Dedifferentiated amniotic fluid mesenchymal stem cell (primary cell): ENCODE data around the gene SDK1.

ENCODE experiments used
- DNase-seq: peaks from one replicate; pipeline ENCODE4 v3.0.0-alpha.2; 2016; ENCODE audit errors: extremely low spot score

Gene SDK1

DNA sequence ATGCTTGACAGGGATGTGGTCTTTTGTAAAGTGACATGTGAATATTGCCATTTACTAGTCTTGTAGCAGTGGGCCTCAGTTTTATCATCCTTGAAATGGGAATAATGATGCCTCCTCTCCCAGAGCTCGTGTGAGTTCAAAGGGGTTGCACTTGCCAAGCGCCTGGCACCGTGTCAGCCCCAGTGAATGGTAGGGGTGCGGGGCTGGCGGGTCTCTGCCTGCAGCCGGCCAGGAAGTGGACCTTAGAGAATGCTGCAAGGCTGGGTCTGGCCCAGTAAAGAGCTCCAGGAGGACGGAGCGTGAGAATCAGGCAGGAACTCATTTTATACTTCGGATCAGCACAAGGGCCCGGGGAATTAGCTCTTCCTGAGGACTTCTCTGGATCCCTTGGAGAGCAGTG lies 856.6 kb downstream of the SDK1 start:
- no peak for DNase-seq

DNA sequence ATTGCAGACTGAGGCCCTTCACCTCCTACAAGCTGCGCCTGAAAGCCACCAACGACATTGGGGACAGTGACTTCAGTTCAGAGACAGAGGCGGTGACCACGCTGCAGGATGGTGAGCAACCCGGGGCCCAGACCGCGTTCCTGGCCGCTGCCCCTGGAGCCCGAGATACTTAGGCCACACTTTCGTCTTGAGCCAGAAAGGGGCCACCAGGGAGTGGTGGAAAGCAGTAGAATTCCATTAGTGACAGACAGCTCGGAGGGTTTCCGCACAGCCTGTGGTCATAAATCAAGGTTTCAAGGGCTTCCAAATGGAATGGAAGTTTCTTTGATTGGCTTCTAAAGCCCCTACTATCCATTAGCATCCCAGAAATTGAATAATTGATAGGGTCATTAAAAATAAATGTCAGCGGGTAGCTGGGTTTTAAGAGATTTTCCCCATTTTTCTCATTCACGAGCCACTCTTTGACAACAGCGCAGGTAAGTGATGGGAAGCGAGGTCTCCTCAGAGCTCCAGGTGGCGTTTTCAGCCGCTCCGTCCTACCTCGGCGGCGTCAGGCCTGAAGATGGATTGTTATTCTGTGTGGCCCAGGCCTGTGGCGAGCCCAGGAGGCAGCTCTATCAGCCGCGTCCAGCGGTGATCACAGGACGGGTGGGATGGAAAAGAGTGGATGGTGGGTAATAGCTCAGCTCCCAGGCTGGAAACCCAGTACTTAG lies 857.5 kb downstream of the SDK1 start:
- no peak for DNase-seq

DNA sequence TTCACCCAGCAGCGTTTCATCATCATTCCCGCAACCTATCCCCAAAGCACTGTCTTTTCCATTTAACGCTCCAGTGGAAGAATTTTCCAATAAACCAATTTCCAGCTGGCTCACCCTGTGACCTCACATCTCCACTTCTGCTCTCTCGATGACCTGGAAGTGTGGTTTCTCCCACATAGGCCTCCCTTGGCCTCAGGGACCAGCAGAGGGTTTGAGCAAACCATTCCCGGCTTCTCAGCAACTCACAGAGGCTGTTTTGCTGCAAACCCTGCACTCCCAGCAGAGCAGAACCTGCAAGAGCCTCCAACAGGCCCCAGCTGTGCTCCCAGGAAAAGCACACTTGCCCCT lies 858.1 kb downstream of the SDK1 start:
- DNase-seq: no peak

DNA sequence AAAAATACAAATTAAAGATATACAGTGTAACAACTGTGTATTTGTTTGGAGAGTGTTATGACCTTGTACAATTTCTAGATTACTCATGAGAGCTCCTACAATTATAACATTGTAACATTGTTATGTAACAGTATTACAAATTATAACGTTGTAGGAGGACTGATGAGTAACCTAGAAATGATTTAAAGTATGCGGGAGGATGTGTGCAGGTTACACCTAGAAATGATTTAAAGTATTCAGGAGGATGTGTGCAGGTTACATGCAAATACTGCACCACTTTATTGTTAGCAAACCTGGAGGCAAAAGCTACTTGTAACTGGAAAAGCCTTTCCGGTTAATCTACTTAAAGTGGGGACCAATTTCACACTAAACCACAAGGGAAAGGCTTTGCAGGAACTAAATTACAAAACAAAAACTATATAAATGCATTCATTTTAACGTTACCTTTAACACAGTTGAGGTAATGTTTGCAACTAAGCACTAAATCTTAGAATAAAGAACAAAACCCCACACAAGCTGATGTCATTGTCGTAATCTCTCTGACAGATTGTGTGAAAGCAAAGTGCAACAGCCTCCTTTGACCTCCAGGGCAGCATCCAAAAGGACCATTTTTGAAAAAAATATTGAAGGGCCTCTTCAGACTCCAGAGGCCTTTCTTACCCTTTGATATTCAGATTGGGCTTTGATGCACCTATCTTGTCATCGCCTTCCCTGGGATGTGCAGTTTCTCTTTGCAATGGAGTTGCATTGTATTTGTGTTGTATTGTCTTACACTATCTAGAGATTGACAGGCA lies 858.9 kb downstream of the SDK1 start:
- DNase-seq: no peak

DNA sequence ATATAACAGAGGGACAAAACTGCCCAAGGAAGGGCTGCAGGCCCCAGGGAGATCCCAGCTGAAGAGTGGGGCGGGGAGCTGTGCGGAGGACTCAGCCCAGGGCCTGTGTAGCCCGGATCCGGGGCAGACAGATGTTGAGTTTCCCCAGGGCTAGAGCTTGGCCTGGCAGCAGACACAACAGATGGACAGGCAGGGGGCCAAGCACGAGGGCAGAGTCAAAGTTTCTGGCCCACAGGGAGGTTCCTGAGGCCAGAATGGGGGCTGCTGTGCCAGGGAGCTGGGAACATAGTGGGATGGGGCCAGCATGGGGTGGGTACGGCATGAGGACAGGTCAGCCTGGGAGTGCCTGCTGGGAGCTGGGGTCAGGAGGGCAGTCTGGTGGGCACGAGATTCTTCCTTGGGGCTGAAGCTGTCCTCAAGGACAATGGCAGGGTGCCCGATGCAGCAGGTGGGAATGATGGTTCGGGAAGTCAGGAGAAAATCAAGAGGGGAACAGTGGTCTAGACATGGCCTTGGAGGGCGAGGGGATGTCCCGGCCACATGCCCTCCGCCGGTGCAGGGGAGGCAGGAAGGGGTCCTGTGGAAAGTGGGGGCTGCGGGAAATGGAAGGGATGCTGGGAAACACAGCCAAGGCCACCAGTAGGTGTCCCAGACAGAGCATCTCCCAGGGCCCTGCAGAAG lies 862.0 kb downstream of the SDK1 start:
- DNase-seq: no peak

DNA sequence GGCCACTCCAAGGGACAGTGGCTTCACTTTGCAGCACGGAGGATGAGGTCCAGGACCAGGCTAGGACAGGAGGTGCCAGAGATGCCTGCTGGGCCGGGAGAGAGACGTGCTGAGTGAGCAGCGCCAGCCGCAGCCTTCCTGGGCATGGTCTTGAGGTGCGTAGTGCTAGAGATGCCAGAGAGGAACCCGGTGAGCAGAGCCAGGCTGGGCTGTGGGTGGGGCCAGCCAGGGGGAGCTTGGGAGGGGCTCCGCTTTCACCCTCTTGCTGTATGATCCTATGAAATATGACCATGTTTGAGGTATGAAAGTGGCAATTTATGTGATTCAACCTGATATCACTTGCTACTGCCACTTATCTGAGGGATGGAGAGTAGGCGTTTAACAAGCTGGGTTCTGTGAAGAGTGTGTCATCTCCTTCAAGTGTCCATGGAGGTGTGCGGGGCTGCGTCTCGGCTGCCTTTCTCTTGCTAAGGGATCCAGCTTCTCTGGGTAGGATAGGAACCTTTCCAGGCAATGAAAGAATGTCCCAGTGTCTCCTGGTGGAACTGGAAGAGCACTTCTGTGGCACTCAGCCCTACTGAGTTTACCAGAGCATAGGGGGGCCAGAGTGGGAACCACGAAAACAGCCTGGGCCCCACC lies 862.6 kb downstream of the SDK1 start:
- DNase-seq: no peak

DNA sequence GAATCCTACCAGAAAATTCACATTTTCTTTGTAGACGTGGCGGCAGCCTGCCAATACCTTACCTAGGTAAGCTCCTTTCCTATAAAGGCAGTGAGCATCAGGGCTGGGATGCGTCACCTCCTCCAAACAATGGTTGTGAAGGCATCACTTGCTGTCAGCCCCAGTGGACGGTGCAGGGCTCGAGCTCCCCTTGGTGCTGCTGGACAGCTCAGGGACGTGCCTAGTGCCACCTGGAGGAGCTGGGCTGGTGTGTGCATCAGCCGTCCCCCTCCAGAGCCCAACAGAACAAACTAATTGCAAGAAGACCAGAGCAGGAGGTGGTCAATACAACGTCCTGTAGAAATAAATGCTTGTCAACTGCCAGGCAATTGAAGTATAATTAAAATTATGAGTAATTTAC lies 863.5 kb downstream of the SDK1 start:
- no peak for DNase-seq

DNA sequence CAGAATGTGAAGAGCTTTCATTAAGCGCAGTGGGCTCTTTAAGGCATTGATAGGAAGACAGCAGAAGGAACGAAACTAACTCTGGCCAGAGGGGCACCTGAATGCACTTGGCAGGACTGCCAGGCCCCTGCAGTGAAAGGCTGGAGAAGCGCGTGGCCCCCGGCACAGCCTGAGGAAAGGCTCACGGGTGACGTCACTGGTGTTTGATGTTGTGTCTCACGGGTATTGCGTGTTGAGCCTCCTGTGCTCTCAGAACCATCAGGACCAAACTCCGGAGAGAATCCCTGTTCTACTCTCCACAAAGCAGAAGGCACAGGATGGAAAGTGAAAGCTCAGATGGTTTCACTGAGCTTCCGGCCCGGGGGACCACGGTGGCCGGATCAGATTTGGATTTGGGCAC lies 865.3 kb downstream of the SDK1 start:
- no peak for DNase-seq

DNA sequence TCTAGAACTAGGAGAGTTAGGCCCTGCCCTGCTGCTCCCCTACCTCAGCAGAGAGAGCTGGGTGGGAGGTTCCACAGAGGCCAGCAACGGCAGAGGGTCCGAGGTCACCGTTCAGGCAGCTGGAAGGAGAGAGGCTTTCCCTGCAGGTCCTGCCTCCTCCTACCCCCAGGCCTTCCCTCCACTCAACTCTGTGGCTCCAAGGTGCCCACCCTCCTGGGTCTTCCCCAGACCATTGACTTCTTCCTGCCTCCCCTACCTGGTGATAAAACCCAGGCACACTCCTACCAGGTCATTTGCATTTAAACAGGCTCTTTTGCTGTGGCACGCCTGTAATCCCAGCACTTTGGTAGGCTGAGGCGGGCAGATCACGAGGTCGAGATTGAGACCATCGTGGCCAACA lies 865.8 kb downstream of the SDK1 start:
- DNase-seq: no peak

DNA sequence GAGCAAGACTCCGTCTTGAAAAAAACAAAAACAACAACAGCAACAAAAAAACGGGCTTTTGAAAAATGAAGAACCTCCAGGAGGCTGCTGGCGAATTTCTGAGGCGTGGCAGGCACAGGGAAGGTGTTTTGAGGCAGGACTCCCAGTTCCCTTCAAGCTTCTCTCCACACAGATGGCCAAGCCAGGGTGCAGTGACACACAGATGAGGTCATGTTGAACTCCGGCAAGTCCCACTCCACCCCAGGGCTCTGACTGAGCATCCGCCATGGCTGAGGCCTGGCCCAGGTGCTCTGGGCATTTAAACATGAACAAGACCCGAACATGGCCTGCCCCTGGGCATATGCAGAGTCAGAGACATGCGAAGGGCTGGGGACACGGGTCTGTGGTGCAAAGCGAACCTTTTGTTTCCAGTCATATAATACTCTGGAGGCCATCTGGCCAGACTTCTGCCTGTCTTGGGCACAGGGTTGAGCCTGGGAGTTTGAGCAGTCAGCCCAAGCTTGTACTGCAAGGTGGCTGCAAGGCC lies 866.4 kb downstream of the SDK1 start:
- no peak for DNase-seq

DNA sequence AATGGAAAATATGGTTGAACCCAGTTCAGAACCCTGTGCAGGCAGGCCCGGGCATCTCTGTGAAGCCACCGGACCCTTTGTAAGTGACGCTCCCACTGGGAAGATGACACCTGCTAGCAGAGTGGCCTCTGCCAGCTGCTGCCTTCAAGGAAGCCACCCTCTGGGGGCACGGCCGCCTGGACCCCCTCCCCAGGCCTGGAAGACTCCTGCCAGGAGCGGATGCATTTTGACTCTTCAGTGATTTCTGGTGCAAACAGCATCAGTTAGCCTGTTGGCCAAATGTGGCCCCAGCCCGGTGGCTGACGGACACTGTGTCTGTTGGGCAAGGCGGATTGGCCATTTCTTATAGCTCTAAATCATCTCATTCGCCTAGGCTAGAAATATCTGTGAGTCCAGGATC lies 867.0 kb downstream of the SDK1 start:
- DNase-seq: no peak

DNA sequence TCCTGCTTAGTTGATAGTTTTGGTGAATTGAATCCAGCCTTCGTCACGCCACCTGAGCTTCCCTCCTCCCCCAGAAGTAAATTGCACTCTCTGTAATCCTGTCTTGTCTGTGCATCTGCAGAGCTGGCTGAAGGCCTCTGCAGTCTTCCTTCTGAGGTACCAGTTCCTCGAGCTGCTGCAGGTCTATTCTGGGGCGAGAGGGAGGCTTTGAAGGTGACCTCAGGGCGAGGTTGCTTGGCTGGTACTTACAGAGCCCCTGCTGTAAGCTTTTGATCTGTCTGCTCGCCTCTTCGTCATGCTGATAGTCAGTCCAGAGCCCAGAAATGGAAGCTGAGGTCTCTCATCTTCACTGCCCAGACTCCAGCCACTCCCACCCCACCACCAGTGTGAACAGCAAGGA lies 867.5 kb downstream of the SDK1 start:
- no peak for DNase-seq

DNA sequence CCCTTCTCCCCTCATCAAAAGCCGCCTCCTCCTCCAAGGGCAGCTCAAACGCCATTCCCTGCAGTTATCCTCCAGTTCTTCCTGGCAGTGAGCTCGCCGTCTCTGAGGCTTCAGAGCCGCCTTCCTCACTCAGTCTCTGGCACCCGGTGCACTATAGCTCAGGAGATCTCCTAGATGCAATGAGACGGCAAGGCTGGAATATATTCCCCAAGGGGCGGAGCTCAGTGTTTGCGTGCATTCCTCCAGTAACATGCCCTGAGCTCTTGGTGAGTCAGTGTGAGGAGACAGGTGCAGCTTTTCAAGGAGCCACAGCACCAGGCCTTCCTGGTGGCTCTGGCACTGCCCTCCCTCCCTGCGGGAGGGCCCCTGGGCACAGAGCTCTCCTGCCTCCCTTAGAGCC lies 868.4 kb downstream of the SDK1 start:
- DNase-seq: no peak

DNA sequence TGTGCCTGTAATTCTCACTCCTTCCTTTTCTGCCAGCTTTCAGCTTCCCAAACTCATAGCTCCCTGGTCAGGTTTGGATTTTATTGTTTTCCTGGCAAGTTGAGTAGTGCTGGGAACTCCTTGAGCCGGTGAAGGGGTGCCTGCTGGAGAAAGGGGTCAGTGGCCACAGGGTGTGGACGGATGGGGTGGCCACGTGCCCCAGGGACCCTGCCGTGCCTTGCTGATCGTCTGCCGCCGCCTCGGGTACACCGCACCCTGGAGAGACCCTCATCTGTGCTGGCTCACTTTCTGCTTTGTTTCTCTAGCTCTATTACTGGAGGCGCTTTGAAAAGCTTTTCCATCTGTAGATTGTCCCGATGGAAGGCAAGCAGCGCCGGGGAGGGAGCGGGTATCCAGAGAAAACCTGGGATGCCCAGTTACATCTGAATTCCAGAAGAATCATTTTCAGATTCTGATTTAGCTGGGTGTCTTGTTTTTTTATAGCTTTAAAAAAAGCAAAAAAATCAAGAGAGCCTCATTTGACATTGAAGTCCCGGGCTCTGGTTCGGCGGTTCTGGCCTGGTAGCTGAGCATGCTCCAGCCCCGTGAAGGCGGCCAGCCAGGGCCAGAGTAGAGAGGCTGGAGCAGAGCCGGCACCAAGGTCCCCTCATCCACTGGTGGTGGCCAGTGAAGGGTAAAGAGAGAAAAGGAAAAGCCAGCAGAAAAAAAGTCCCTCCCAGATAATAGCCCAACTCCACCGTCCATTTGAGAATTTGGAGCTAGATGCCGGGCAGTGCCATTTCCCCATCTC lies 870.1 kb downstream of the SDK1 start:
- DNase-seq: no peak

DNA sequence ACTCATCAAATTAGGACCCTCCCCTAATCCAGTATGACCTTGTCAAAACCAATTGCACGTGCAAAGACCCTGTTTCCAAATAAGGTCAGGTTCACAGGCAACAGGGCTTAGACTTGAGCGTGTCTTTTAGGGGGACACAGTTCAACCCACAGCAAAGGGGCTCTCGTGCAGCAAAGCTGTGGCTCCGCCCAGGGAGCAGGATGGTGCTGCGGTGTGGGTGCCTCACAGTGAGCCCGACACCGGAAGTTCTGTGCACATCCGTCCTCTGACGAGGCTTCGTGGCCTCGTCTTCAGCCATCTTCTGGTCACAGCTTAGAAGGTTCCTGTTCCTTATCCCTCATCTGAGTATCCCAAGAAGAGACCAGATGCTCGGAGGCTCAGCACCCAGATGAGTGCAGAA lies 871.8 kb downstream of the SDK1 start:
- no peak for DNase-seq

DNA sequence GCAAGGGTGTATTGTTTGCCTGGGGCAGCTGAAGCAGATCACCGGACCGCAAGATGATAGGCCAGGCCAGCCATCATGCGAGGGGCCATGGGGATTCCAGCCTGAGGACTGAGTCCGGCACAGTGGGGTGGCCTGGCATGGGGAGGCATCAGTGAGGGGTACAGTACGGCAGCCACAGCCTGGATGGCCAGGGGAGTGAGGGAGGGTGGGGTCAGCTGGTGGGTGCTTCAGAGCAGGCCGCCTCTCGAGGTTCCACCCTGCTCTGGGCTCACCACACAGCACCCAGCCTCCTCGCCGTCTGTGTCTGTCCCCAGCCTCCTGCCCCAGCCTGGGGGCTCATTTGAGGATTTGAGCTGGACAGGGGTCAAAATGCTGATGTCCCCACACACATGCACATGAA lies 872.6 kb downstream of the SDK1 start:
- no peak for DNase-seq

DNA sequence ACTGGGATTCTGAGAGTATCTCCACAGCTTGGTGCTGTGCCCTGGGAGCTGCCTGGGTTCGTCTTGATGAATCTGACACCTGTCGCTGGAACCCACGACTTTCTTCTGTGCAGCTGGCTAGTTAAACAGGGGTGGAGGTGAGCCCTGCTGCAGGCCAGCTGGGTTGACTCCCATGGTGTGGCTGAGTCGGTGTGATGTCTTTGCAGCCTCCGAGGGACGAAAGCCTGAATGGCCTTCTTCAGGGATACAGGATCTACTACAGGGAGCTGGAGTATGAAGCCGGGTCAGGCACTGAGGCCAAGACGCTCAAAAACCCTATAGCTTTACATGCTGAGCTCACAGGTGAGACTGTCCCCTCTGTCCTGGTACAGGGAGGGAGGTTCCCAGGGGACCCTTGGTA lies 873.0 kb downstream of the SDK1 start:
- DNase-seq: no peak

DNA sequence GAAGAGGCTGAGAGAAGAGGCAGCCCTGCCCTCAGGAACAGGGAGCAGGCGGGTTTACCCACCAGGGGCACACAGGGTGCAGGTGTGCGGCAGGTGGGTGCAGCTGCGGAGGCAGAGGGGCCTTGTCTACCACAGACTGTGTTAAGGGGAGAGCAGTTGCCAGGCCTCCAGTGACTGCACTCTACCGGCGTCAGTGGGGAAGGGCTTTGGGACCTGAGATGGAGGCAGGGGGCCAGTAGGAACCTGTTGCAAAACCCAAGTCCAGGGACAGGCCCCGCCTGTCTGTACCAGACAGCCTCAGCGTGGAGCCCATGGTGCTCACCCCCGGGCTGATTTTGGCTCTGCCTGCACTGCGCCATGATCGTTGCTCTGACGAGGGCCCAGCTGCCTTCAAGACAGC lies 873.4 kb downstream of the SDK1 start:
- no peak for DNase-seq

DNA sequence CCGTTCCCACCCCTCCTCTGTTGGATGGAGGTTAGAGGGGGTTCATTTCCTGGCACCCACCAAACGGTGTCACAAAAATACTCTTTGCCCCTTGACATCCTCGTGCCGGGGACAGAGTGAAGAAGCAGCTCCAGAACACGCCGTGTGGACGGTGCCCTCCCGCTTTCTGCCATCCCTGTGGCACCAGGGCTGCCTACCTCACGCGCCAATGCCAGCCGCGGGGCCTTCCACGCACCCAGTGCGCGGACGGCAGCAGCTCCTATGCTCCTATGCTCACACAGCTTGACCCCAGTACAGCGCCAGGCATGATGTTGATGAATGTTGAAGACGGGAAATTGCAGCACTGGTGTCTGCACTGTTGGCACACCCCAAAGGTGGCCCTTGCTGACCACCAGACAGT lies 873.8 kb downstream of the SDK1 start:
- no peak for DNase-seq

DNA sequence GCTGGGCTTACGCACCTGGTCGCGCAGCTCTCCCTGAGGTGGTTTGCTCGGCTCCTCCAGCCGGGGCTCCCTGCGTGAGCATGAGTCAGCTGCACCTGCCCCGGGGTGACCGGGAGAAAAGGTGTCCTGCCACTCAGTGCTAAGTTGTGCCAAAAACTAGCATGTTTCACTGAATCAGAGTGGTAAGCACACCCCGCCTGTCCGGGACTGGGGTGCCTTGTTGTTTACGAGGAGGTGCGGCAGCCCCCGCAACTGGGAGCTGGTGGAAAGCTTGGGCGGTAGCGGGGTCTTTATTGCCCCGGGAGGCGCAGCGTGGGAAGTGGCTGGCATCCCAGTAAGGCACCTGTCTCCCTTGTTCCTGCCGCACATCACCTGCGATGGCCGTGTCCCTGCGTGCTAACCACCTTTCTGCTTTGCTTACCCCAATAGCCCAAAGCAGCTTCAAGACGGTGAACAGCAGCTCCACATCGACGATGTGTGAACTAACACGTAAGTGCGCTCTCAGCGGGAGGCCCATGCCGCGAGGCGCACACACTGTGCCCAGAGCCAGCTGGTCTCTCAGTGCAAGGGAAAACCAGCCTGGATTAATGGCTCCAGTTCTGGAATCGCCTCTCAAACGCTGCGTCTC lies 874.4 kb downstream of the SDK1 start:
- DNase-seq: no peak

DNA sequence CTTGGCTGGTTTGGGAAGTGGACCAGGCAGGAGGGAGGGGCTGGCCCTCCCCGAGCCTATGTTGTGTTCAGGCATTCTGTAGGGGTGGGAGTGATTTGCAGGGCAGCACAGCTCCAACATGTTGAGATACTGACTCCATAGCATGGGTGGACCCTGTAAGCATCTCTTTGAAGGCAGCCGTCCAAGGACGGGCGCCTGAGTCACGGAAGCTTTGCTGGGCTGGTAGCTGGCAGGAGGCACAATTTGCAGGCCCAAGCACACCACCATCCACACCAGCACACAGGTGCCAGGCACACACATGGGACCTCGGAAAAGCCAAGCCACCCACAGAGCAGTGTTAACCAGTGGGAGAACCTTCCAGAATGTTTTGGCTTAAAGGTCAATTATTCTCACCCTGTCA lies 875.9 kb downstream of the SDK1 start:
- no peak for DNase-seq
